ENCODE results near the gene PCTP.

Gene PCTP

DNA sequence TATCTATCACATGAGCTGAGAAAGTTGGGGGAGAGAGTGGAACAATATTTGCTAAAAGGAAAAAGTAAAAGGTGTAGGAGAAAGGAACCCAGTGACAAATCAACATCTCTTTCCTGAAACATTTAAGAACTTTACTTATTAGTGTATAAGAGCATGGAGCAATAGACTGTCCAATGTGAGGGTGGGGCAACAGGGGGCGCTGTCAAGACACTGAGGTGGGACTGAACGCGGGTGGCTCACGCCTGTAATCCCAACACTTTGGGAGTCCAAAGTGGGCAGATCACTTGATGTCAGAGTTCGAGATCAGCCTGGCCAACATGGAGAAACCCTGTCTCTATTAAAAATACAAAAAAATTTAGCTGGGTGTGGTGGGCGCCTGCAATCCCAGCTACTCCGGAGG, 21.2 kb downstream of the PCTP start:
- no peak for DNase-seq (ENCODE audit: extremely low read depth, low read depth)
- no peak overlapping the region for H3K4me3 ChIP-seq (replicated peaks; ENCODE audit: low read depth, low read length)
- TF ChIP-seq, protein P1, sequence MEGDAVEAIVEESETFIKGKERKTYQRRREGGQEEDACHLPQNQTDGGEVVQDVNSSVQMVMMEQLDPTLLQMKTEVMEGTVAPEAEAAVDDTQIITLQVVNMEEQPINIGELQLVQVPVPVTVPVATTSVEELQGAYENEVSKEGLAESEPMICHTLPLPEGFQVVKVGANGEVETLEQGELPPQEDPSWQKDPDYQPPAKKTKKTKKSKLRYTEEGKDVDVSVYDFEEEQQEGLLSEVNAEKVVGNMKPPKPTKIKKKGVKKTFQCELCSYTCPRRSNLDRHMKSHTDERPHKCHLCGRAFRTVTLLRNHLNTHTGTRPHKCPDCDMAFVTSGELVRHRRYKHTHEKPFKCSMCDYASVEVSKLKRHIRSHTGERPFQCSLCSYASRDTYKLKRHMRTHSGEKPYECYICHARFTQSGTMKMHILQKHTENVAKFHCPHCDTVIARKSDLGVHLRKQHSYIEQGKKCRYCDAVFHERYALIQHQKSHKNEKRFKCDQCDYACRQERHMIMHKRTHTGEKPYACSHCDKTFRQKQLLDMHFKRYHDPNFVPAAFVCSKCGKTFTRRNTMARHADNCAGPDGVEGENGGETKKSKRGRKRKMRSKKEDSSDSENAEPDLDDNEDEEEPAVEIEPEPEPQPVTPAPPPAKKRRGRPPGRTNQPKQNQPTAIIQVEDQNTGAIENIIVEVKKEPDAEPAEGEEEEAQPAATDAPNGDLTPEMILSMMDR (IDR thresholded peaks at IDR 0.05; ENCODE audit: low read depth, low read length, missing control alignments) = no peak

- no peak for DNase-seq (ENCODE audit: extremely low read depth, low read depth)
- no peak overlapping the region for H3K4me3 ChIP-seq (replicated peaks; ENCODE audit: low read depth, low read length)
- TF ChIP-seq, protein P1 (IDR thresholded peaks at IDR 0.05; ENCODE audit: low read depth, low read length, missing control alignments) = no peak
Measured at GRCh38 chr17:55773671-55774070, 22.8 kb downstream of the PCTP start.

DNA sequence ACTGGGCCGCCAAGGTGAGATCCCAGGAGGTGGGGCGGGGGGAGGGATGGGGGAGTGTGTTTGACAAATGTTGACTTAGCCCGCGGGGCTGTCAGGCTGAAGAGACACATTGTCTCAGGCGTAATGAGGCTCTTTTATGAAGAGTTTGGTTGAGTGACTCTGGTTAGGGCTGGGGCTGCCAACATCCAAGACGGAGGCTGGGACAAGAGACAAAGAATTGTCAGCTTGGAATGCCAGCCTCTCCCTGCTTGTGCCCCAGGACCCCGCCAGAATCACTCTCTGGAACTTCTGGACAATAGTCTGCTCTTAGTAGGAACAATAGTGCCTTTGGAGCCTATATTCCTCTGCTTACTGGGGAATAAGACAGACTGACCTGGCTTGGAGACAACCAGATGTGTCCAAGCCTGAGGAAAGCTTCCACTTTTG, 24.0 kb downstream of the PCTP start:
- TF ChIP-seq, protein P1 (IDR thresholded peaks at IDR 0.05; ENCODE audit: low read depth, low read length, missing control alignments) = no peak

GRCh38 chr17:55776271-55776670, 25.4 kb downstream of the PCTP start:
- TF ChIP-seq, protein P1 (IDR thresholded peaks at IDR 0.05; ENCODE audit: low read depth, low read length, missing control alignments) = no peak
- DNase-seq (ENCODE audit: extremely low read depth, low read depth) = no peak

More for the DNA sequence above, 24.0 kb downstream of the PCTP start:
- no peak overlapping the region for H3K4me3 ChIP-seq (replicated peaks; ENCODE audit: low read depth, low read length)
- DNase-seq (ENCODE audit: extremely low read depth, low read depth) = no peak

DNA sequence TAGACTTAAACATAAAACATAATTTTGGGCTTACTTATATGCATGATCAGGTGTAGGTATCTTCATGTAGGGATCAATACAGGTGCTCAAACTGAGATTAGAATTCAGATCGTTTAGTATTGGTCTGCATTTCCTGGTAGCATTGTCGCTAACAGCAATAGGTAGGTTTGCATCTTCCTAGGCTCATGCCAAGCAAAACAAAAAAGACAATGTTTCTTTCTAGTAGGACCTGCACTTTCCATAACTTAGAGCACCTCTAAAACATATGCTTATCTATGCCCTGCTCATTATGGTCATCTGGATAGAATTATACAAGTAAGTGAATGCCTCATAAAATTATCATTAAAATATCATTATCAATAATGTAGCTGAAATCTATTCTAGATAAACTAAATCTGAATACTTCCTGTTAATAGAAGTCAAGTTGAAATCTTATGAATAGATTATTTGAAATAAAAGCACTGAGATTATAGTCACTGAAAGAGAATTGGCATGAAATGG, 26.7 kb downstream of the PCTP start:
- H3K4me3 ChIP-seq (replicated peaks; ENCODE audit: low read depth, low read length) = no peak overlapping the region
- DNase-seq (ENCODE audit: extremely low read depth, low read depth) = no peak
- TF ChIP-seq, protein P1 (IDR thresholded peaks at IDR 0.05; ENCODE audit: low read depth, low read length, missing control alignments) = no peak

More at GRCh38 chr17:55776271-55776670, 25.4 kb downstream of the PCTP start:
- H3K4me3 ChIP-seq (replicated peaks; ENCODE audit: low read depth, low read length) = no peak overlapping the region

DNA sequence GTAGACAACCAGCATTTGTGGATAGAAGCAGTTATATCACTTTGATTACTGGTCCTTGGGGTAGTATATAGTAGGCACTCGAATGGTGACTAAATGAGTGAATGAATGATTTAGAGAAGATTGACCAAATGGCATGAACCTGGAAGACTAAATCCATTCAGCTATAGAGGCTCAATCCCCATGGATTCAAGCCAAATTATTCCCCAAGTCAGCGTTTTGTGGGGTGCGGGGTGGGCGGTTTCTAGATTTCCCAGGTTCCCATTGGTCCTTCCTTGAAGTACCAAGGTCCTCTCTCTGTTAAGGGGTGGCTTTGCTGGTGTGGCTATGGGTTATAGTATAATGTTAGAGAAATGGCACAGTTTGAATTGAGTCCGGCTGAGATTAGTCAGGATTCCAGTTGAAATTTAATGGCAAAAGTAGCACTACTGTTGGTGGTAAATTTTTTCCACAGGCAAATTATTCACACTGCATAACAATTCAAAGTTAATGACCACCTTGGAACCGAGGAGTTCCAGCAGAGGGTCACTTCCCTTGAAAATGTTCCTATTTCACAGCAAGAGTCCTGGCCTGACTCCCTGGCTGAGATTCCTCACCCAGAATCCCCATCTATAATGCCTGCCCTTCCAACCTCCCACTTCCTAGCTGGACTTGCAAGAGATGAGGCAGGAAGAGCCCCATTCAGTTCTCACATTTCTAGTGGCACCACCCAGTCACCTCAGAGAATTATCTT, 27.7 kb downstream of the PCTP start:
- H3K4me3 ChIP-seq (replicated peaks; ENCODE audit: low read depth, low read length) = no peak overlapping the region
- DNase-seq (ENCODE audit: extremely low read depth, low read depth) = no peak
- TF ChIP-seq, protein P1 (IDR thresholded peaks at IDR 0.05; ENCODE audit: low read depth, low read length, missing control alignments) = no peak
